Spleen (tissue), 7 donors: ENCODE data around the gene KIAA1328.

ENCODE experiments used
- CTCF ChIP-seq, 11 experiments: fragments of 200-600 bp in 7 of 11; fragments of 450-650 bp in 4 of 11; sonication (generic) in 4 of 11; IDR thresholded peaks in 8 of 11; conservative IDR thresholded peaks in 3 of 11; 1 replicate in 7 of 11; 2 replicates in 4 of 11; pipeline versions ENCODE4 v1.4.0 to v1.8.0; 2016 to 2021; ENCODE audit warnings: antibody characterized with exemption in 11 of 11, inconsistent platforms in 4 of 11, mild to moderate bottlenecking in 1 of 11
- POLR2A ChIP-seq, 3 donors: fragments of 450-650 bp; IDR thresholded peaks; one replicate each; pipeline ENCODE4 v1.5.1; 2017; ENCODE audit warnings: antibody characterized with exemption in 3 of 3, mild to moderate bottlenecking in 1 of 3
- donor health status: DM: no; HTN: no; CAD: no; lungs with moderate emphysema.
- donor health status: DM: no; HTN: no; CAD: no.
- donor health status: DM: no; HTN: no; CAD: no.

- TF ChIP-seq POLR2A (IDR thresholded peaks at IDR 0.05) = no peak
- no peak for TF ChIP-seq CTCF (IDR thresholded peaks at IDR 0.05 in 8 of 11, conservative IDR thresholded peaks at IDR 0.05 in 3 of 11)
Observed at GRCh38 chr18:36890598-36890997, 61.7 kb downstream of the KIAA1328 start.
